GM12801 (cell line): ENCODE measurements around the gene VTI1A.

Experiments
- CTCF ChIP-seq: IDR thresholded peaks from one replicate; pipeline ENCODE4 v1.5.1; 2011; ENCODE audit warnings: control low read depth; ENCODE audit not compliant: insufficient read length; ENCODE audit errors: extremely low read depth

Gene VTI1A

GRCh38 chr10:112716076-112716475, 269.1 kb downstream of the VTI1A start:
- TF ChIP-seq CTCF: no peak

GRCh38 chr10:112716924-112717413, 270.0 kb downstream of the VTI1A start:
- no peak for TF ChIP-seq CTCF

GRCh38 chr10:112720178-112720577, 273.2 kb downstream of the VTI1A start:
- no peak for TF ChIP-seq CTCF

GRCh38 chr10:112721080-112721698, 274.2 kb downstream of the VTI1A start:
- no peak for TF ChIP-seq CTCF

GRCh38 chr10:112722758-112723157, 275.7 kb downstream of the VTI1A start:
- no peak for TF ChIP-seq CTCF

GRCh38 chr10:112723876-112724275, 276.9 kb downstream of the VTI1A start:
- no peak for TF ChIP-seq CTCF

GRCh38 chr10:112724404-112724991, 277.5 kb downstream of the VTI1A start:
- TF ChIP-seq CTCF: no peak
